NCI-H2107 treated with DMSO at 0.1 percent for 48 hours (cell line): ENCODE measurements around the gene FRMPD3.

ENCODE experiments used
- DNase-seq: peaks from one replicate; lab custom pipeline; 2025; ENCODE audit not compliant: unreplicated experiment; lab: John Stamatoyannopoulos, UW

Gene FRMPD3

DNA sequence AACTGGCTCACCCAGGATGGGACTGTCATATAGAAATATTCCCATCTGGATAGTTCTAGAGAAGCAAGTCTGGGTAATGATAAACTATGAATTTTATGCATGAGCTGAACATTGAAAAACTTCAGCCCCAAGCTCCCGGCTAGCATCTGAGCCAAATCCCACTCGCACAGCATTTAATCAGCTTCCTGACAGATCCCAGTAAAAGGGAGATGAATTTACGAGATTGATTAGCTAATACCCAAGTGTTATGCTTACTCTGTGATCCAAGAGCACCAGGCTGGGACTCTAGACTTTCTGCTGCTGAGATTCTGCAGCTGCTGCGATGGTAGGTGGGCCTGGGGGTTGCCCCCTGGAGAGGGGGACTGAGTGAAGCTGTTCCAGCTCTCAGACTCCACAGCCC, 28.0 kb downstream of the FRMPD3 start:
- DNase-seq: no peak

DNA sequence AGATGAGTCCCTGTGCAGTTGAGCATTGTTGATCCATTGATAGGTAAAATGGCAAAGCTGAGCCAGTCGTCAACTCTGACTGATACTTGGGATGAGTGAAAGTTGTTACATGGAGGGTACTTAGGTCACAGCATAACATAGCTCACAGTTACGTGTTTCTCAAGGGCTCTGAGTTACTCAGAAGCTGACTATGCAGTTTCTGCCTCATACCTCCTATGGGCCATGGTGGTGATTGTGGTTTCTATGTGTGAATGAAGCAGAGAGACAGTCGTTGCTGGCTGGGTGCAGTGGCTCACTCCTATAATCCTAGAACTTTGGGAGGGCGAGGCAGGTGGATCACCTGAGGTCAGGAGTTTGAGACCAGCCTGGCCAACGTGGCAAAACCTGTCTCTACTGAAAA, 30.8 kb downstream of the FRMPD3 start:
- DNase-seq: no peak

DNA sequence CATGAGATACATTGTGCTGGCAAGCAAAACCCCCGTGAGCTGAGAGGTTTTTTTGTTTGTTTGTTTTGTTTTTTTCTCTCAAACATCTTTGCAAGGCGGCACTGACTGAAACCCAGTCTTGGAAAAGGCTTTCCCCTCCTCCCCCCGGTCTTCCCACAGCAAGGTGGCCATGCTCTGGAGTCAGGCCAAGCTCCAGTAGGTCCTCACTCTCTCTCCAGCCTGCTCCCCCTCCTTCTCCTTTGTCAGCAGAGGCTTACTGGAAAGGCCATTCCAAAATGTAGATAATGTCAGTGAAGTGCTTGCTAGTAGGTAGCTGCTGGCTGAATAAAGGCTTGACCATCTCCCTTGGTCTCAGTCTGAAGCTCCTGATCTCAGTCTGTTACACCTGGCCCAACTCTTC, 32.6 kb downstream of the FRMPD3 start:
- DNase-seq: no peak

DNA sequence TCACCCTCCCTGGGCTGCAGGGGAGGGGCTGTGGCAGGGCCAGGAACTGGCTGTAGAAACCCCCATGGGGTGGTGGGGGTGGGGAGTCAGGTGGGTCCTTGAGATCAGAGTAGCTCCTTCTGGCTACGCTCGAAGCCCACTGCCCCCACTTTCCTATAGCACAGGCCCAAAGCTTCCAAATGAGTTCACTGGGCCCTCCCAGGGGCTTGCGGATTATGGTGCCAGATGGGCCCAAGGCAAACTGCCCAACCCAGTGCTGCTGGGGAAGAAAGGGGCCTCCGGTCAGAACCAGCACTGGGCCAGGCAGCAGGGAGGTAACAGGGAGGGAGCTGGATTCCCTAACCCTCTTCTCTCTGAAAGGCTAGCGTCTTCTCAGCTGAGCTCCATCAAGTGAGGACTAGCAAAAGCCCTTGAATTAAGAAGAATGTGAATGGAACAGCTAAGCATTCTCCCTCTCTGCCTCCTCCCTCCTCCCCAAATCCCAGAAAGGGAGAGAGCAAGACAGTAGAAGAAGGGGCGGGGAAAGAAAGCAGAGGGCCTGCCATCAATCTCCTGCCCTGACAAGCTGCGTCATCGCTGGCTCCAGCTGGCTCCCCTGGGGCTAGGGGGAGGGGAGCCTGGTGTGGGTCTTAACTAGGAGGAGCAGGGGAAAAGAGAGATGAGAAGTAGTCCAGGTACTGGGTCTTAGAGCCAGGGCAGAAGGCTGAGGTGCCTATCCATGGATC, 34.7 kb downstream of the FRMPD3 start:
- peak; percentile 8 for DNase-seq

DNA sequence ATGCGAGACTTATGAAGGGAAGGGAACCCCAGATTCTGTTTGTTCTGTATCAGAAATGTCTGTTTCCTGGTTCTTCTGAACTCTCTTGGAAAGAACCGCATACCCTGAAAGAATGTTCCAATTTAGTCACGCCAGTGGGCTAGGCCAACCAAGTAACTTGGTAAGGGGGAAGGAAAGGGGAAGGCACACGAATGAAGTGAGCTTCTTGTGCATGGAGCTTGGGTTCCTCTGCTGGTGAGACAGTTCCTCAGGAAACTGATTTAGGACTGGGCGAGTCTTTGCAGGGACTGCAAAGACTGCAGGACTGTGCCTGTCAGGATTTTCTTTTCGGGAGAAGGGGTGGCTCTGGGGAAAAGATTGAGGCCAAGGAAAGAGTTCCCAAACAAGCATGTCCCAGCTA, 35.6 kb downstream of the FRMPD3 start:
- DNase-seq: no peak

DNA sequence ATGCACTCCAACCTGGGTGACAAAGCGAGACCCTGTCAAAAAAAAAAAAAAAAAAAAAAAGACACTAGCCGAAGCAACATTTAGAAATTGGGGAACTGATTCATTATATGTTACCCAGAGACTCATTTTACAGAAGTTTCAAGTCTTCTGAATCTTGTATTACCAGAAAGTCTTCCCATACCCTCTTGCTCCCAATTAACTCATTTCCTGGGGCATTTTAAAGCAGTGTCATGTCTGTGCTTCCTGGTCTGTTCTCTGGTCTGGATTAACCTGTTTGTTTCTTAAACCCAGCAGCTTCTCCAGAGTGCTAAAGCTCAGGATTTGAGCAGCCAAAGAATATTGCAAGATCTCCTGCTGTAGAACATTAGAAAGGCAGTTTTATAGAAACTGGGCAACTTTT, 43.7 kb downstream of the FRMPD3 start:
- no peak for DNase-seq

DNA sequence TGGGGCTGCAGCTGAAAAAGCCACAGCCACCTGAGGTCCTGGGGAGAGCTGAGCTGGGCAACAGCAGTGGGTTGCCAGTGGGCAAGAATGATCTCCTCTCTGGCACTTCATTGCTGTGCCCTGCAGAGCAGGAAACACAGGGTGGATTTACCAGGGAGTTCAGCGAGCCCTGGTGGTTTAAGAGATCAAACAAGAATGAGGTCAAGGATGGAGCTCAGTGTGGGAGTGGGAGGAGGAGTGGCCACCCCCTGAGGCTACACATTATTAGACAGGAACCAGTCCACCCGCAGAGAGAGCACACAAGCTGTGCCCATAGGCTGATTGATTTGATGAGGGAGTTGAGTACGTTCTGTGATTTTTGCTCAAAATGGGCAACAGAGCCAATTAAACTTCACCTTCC, 47.3 kb downstream of the FRMPD3 start:
- DNase-seq: no peak
